K562 (cell line): ENCODE data around the gene PDLIM5. TPM values are rescaled to one million over a fixed set of nuclear protein-coding genes. Genes with fewer than 3 reads are reported as not detected.

Source experiments
- CUX1 ChIP-seq: fragments of 200-800 bp; sonication (Bioruptor generic); IDR thresholded peaks from 2 replicates; pipeline ENCODE4 v1.6.1; 2016; ENCODE audit warnings: missing genetic modification characterization, missing compliant biosample characterization
- MAFF ChIP-seq: IDR thresholded peaks from 2 replicates; pipeline ENCODE4 v1.6.1; 2012; ENCODE audit warnings: low read length, improper control_type of control experiment
- MCM2 ChIP-seq: fragments of 450-650 bp; IDR thresholded peaks from 2 replicates; pipeline ENCODE4 v1.6.1; 2017; ENCODE audit warnings: low read depth, mild to moderate bottlenecking
- NRF1 ChIP-seq, 2 experiments: fragments of 450-650 bp; IDR thresholded peaks in 1 of 2; conservative IDR thresholded peaks in 1 of 2; 2 replicates each; pipeline ENCODE4 v1.6.1; 2014; ENCODE audit warnings: mild to moderate bottlenecking in 2 of 2
- PRPF4 ChIP-seq: fragments of 200-400 bp; formaldehyde crosslinking; IDR thresholded peaks from one replicate; pipeline ENCODE4 v1.6.1; 2017; ENCODE audit warnings: low read length, low read depth, mild to moderate bottlenecking; ENCODE audit not compliant: insufficient read depth, poor library complexity, severe bottlenecking
- TGIF2 ChIP-seq: sonication (generic); formaldehyde crosslinking; IDR thresholded peaks from 2 replicates; pipeline ENCODE4 v1.8.1; 2022; ENCODE audit warnings: mild to moderate bottlenecking, missing genetic modification reagents, moderate library complexity
- TSHZ1 ChIP-seq: fragments of 250-450 bp; sonication (Bioruptor Pico); IDR thresholded peaks from 2 replicates; pipeline ENCODE4 v1.4.0; 2020; ENCODE audit warnings: mild to moderate bottlenecking, moderate library complexity
- ZNF197 ChIP-seq: fragments of 200-800 bp; sonication (Bioruptor generic); IDR thresholded peaks from 2 replicates; pipeline ENCODE4 v1.6.1; 2016; ENCODE audit warnings: low read depth, missing genetic modification characterization, missing compliant biosample characterization
- ZNF280B ChIP-seq: fragments of 250-450 bp; sonication (Bioruptor Pico); IDR thresholded peaks from 2 replicates; pipeline ENCODE4 v1.5.1; 2021; ENCODE audit warnings: mild to moderate bottlenecking
- ZNF586 ChIP-seq: fragments of 450-650 bp; formaldehyde crosslinking; conservative IDR thresholded peaks from 2 replicates; pipeline ENCODE4 v1.4.0; 2020; ENCODE audit warnings: mild to moderate bottlenecking, moderate library complexity
- ZNF766 ChIP-seq: fragments of 200-800 bp; sonication (Bioruptor generic); conservative IDR thresholded peaks from 2 replicates; pipeline ENCODE4 v1.6.1; 2016; ENCODE audit warnings: missing genetic modification characterization, missing compliant biosample characterization
- polyA plus RNA-seq, 8 experiments: library from polyadenylated mRNA; depleted of rRNA in 4 of 8; stranded (reverse) in 5 of 8; unstranded in 3 of 8; fragments of >200 nt; fragmentation: Nextera tagmentation in 2 of 8; fragmentation: Illumina TruSeq in 1 of 8; extraction: Ambion mirVana in 2 of 8; extraction: Trizol in 1 of 8; gene quantifications; 2 replicates each; pipeline versions ENCODE4 v1.2.1 to v1.2.3, GENCODE V29; 2011 to 2014; ENCODE audit warnings: inconsistent platforms in 1 of 8, missing spikeins in 1 of 8
- total RNA-seq, 7 experiments: library from RNA; depleted of rRNA in 6 of 7; stranded (reverse); fragments of >200 nt in 6 of 7; fragmentation: Illumina TruSeq in 2 of 7; extraction: Trizol in 2 of 7; gene quantifications; 2 replicates each; pipeline versions ENCODE4 v1.2.1 to v1.2.3, GENCODE V29; 2011 to 2021; ENCODE audit warnings: low replicate concordance in 1 of 7

PDLIM5 gene
- total and polyA plus RNA-seq, 9 of the 15 experiments (the other 6 are each of a cell fraction or from before 2014, with no cell fraction given): 36.9 to 127 (median 62.5) TPM

DNA sequence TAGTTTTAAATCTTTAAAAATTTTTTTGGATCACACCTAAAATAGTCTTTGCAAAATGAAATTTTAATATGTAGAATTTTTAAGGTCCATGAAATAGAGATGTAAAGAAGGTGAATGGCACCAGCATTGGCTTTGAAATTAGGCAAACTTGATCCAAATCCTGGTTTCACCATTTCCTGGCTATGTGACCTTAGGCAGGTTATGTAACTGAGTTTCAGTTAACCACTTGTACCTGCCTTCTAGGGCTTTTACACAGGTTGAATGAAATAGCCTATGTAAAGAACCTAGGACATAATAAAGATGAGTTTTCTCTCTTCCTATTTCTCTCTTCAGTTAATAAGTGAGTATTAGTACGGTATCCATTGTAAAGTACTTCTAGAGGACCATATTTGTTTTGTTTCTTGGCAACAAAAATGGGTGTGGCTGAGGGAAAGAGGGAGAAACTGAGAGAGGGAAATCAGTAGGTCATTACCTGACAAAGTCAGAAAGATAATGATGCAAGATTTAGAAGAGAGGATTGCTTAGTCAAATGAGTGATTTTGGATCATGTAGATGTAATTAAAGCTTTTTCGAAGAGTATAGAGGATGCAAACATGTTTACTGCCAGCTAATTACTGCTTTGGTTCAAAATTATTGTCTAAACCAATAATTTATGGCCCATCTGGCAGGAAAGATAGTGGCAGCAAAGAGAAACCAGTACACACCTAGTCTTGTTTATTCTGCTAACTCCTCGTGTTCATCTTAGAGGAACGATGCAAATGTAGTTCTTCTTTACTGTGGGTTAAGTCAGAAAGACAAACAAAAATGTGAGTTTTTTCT is 81.9 kb downstream of the PDLIM5 start (continued):
- TF ChIP-seq CUX1 (CRISPR knock-in tag) (no peak), NRF1 (conservative IDR thresholded peaks at IDR 0.05 in 1 of 2, IDR thresholded peaks at IDR 0.05 in 1 of 2) (no peak), PRPF4 (no peak), ZNF766 (CRISPR knock-in tag) (peak; percentile 79), ZNF586 (CRISPR knock-in tag) (no peak), MCM2 (no peak), ZNF197 (no peak), TSHZ1 (CRISPR knock-in tag) (no peak), TGIF2 (CRISPR knock-in tag) (no peak), ZNF280B (CRISPR knock-in tag) (no peak), MAFF (no peak)
